HG02852 (cell line): Measurements from ENCODE around the gene CCDC201.
"Not testable (repeated sequence)": the region's sequence is repeated elsewhere in the genome, so short reads cannot be mapped to it uniquely, and the experiment has no call there.

Source experiments
- ATAC-seq: cut with Tn5 transposase; IDR thresholded peaks from one replicate; pipeline ENCODE4 v1.9.1; 2021; ENCODE audit warnings: mild to moderate bottlenecking, moderate library complexity; ENCODE audit not compliant: unreplicated experiment

Gene CCDC201

GRCh38 chr7:45878457-45879144 is 5.7 kb upstream of the CCDC201 start:
- ATAC-seq, result no peak

- no peak for ATAC-seq
Measured at GRCh38 chr7:45876519-45876918, 3.6 kb upstream of the CCDC201 start.

GRCh38 chr7:45874408-45875131 is 1.7 kb upstream of the CCDC201 start:
- ATAC-seq, result no peak

- ATAC-seq, result no peak
Measured at GRCh38 chr7:45873355-45873754, 473 bp upstream of the CCDC201 start.

- no peak for ATAC-seq
Measured at GRCh38 chr7:45872116-45873034, 507 bp downstream of the CCDC201 start.

GRCh38 chr7:45869426-45869825 is 3.5 kb downstream of the CCDC201 start:
- no peak for ATAC-seq

GRCh38 chr7:45867471-45867870 is 5.4 kb downstream of the CCDC201 start:
- ATAC-seq, result no peak

- ATAC-seq, result no peak
Measured at GRCh38 chr7:45865594-45866410, 7.1 kb downstream of the CCDC201 start.

- no peak for ATAC-seq
Measured at GRCh38 chr7:45863715-45864114, 9.2 kb downstream of the CCDC201 start.

- not testable (repeated sequence) for ATAC-seq
Measured at GRCh38 chr7:45856888-45857287, 16.0 kb downstream of the CCDC201 start.

- not testable (repeated sequence) for ATAC-seq
Measured at GRCh38 chr7:45855680-45856079, 17.2 kb downstream of the CCDC201 start.

- ATAC-seq, result not testable (repeated sequence)
Measured at GRCh38 chr7:45853491-45853890, 19.4 kb downstream of the CCDC201 start.

- not testable (repeated sequence) for ATAC-seq
Measured at GRCh38 chr7:45852984-45853383, 19.9 kb downstream of the CCDC201 start.

- not testable (repeated sequence) for ATAC-seq
Measured at GRCh38 chr7:45848734-45849133, 24.1 kb downstream of the CCDC201 start.

GRCh38 chr7:45846536-45846935 is 26.3 kb downstream of the CCDC201 start:
- ATAC-seq, result not testable (repeated sequence)

- ATAC-seq, result not testable (repeated sequence)
Measured at GRCh38 chr7:45841926-45842717, 30.8 kb downstream of the CCDC201 start.

GRCh38 chr7:45838852-45839251 is 34.0 kb downstream of the CCDC201 start:
- not testable (repeated sequence) for ATAC-seq

- not testable (repeated sequence) for ATAC-seq
Measured at GRCh38 chr7:45832433-45833177, 40.3 kb downstream of the CCDC201 start.

GRCh38 chr7:45829846-45830245 is 43.0 kb downstream of the CCDC201 start:
- ATAC-seq, result not testable (repeated sequence)
